K562 (cell line): ENCODE results near the gene PRICKLE2. TPM values are rescaled to one million over a fixed set of nuclear protein-coding genes. Genes with fewer than 3 reads are reported as not detected.
A peak's percentile ranks its signal among the peaks of the same experiment; 100 is the strongest.

Source experiments
- ATAC-seq: fragments of 200-7000 bp; cut with Tn5 transposase; 3 replicates; pipeline ENCODE4 v1.9.1; 2020; ENCODE audit warnings: moderate library complexity
- BruUV-seq: library from RNA; stranded (reverse); fragments of 400-500 nt; replicated peaks from 2 replicates; lab custom pipeline; 2021; lab: Mats Ljungman, UMichigan
- CTCF ChIA-PET: fragments of 300-600 bp; formaldehyde crosslinking; extraction: SDS; loops from one replicate; lab custom pipeline; 2021; ENCODE audit warnings: low intra/inter-chr PET ratio; lab: Yijun Ruan, JAX
- POLR2A ChIA-PET: fragments of 300-600, 350-650 bp; sonication (Branson Sonifier 250); formaldehyde crosslinking; extraction: SDS; loops from one replicate; lab custom pipeline; 2021; ENCODE audit warnings: antibody characterized with exemption, inconsistent platforms; lab: Yijun Ruan, JAX
- DNase-seq, 4 experiments: peaks; one replicate each; pipeline versions ENCODE4 v3.0.0 to v3.0.0-alpha.2; 2011 to 2018; ENCODE audit warnings: low spot score in 3 of 4, mixed read lengths in 3 of 4; ENCODE audit errors: extremely low read depth in 1 of 4
- FAIRE-seq: peaks from 2 replicates; lab custom pipeline; 2011; peaks lifted over from hg19 to GRCh38; lab: Jason Lieb, UNC
- H2AFZ ChIP-seq: 2 replicates; pipeline ENCODE4 v1.6.0; 2011; ENCODE audit warnings: low read depth, low read length, control low read depth, inconsistent platforms
- H3K27ac ChIP-seq: fragments of 200-600 bp; 3 replicates; pipeline ENCODE4 v1.8.0; 2011; ENCODE audit warnings: low read depth, mild to moderate bottlenecking, control low read depth, inconsistent platforms, low read length, moderate library complexity, mixed read lengths; ENCODE audit errors: extremely low read depth
- H3K27me3 ChIP-seq, 2 experiments: fragments of 300-600 bp in 1 of 2; 2 replicates in 1 of 2; 3 replicates in 1 of 2; pipeline versions ENCODE4 v1.6.0 to v1.8.0; 2011; ENCODE audit warnings: inconsistent platforms in 2 of 2, low read length in 2 of 2, mild to moderate bottlenecking in 1 of 2, mixed read lengths in 1 of 2, moderate library complexity in 1 of 2; ENCODE audit not compliant: control insufficient read depth in 2 of 2, insufficient read depth in 2 of 2
- H3K36me3 ChIP-seq: fragments of 300-600 bp; 3 replicates; pipeline ENCODE4 v1.8.0; 2011; ENCODE audit warnings: mild to moderate bottlenecking, low read length, inconsistent platforms; ENCODE audit not compliant: control insufficient read depth, insufficient read depth
- H3K4me1 ChIP-seq, 2 experiments: fragments of 200-600 bp in 1 of 2; replicated peaks in 1 of 2; 2 replicates in 1 of 2; 3 replicates in 1 of 2; pipeline versions ENCODE4 v1.5.1 to v1.8.0; 2011; ENCODE audit warnings: inconsistent platforms in 2 of 2, low read length in 2 of 2, mild to moderate bottlenecking in 1 of 2, mixed read lengths in 1 of 2, moderate library complexity in 1 of 2; ENCODE audit not compliant: control insufficient read depth in 2 of 2, insufficient read depth in 2 of 2
- H3K4me2 ChIP-seq: 2 replicates; pipeline ENCODE4 v1.6.1; 2011; ENCODE audit warnings: low read length, control low read depth, inconsistent platforms, mixed read lengths; ENCODE audit not compliant: insufficient read depth
- H3K4me3 ChIP-seq: fragments of 200-600 bp; sonication (generic), shearing (Covaris generic); 2 replicates; pipeline ENCODE4 v1.5.1; 2016; ENCODE audit warnings: control low read depth, inconsistent platforms
- H3K79me2 ChIP-seq: fragments of 200-600 bp; 3 replicates; pipeline ENCODE4 v1.8.0; 2011; ENCODE audit warnings: low read length, inconsistent platforms; ENCODE audit not compliant: control insufficient read depth, insufficient read depth
- H3K9ac ChIP-seq, 2 experiments: 2 replicates each; pipeline versions ENCODE4 v1.6.0 to v1.6.1; 2011; ENCODE audit warnings: low read depth in 2 of 2, low read length in 2 of 2, control low read depth in 1 of 2, inconsistent platforms in 1 of 2, mild to moderate bottlenecking in 1 of 2, mixed read lengths in 1 of 2; ENCODE audit not compliant: insufficient read depth in 1 of 2
- H3K9me1 ChIP-seq: one replicate; pipeline ENCODE4 v1.6.0; 2011; ENCODE audit warnings: inconsistent platforms, mild to moderate bottlenecking, low read length, moderate library complexity; ENCODE audit not compliant: control insufficient read depth, insufficient read depth
- H3K9me3 ChIP-seq: replicated peaks from 2 replicates; pipeline ENCODE4 v1.5.1; 2011; ENCODE audit warnings: low read depth, low read length, inconsistent platforms; ENCODE audit not compliant: control insufficient read depth, insufficient read depth
- H4K20me1 ChIP-seq: replicated peaks from 2 replicates; pipeline ENCODE4 v1.6.1; 2011; ENCODE audit warnings: low read length, inconsistent platforms, mixed read lengths; ENCODE audit not compliant: control insufficient read depth, insufficient read depth
- ZKSCAN1 ChIP-seq: fragments of 150-350 bp; IDR thresholded peaks from 2 replicates; pipeline ENCODE4 v1.6.1; 2016; ENCODE audit warnings: low read depth, low read length
- WGBS: fragments of 100-300 bp; shearing (Covaris generic); methylation state at CpG from one replicate; pipeline ENCODE4 v1.1.6; 2016; ENCODE audit warnings: low coverage, mixed read lengths; ENCODE audit not compliant: insufficient coverage; ENCODE audit errors: missing lambda C conversion rate; 5-methylcytosine and 5-hydroxymethylcytosine counted together
- in situ Hi-C: fragments of 300-500 bp; cut with MboI; formaldehyde crosslinking; loops from 4 replicates; pipeline ENCODE4 v1.15.0; 2018; ENCODE audit warnings: inconsistent platforms, mixed read lengths
- intact Hi-C: fragments of 100-400 bp; cut with micrococcal nuclease; formaldehyde crosslinking; loops from 2 replicates; pipeline ENCODE4 v1.14.2; 2022
- polyA plus RNA-seq, 8 experiments: library from polyadenylated mRNA; depleted of rRNA in 4 of 8; stranded (reverse) in 5 of 8; unstranded in 3 of 8; fragments of >200 nt; fragmentation: Nextera tagmentation in 2 of 8; fragmentation: Illumina TruSeq in 1 of 8; extraction: Ambion mirVana in 2 of 8; extraction: Trizol in 1 of 8; gene quantifications; 2 replicates each; pipeline versions ENCODE4 v1.2.1 to v1.2.3, GENCODE V29; 2011 to 2014; ENCODE audit warnings: inconsistent platforms in 1 of 8, missing spikeins in 1 of 8
- total RNA-seq, 7 experiments: library from RNA; depleted of rRNA in 6 of 7; stranded (reverse); fragments of >200 nt in 6 of 7; fragmentation: Illumina TruSeq in 2 of 7; extraction: Trizol in 2 of 7; gene quantifications; 2 replicates each; pipeline versions ENCODE4 v1.2.1 to v1.2.3, GENCODE V29; 2011 to 2021; ENCODE audit warnings: low replicate concordance in 1 of 7
- TF ChIP-seq, protein P1 (sequence below), 3 experiments: fragments of 200-800 bp in 1 of 3; fragments of 250-450 bp in 1 of 3; fragments of 450-650 bp in 1 of 3; sonication (Bioruptor Pico) in 1 of 3; sonication (Bioruptor generic) in 1 of 3; formaldehyde crosslinking in 1 of 3; IDR thresholded peaks; 2 replicates each; pipeline versions ENCODE4 v1.6.1 to v1.8.0; 2016 to 2022; ENCODE audit warnings: mild to moderate bottlenecking in 2 of 3, missing genetic modification characterization in 2 of 3, missing compliant biosample characterization in 1 of 3, moderate library complexity in 1 of 3

PRICKLE2 gene
- total and polyA plus RNA-seq, 9 of the 15 experiments (the other 6 are each of a cell fraction or from before 2014, with no cell fraction given) = 0.07 to 0.09 TPM; not detected in 7

DNA sequence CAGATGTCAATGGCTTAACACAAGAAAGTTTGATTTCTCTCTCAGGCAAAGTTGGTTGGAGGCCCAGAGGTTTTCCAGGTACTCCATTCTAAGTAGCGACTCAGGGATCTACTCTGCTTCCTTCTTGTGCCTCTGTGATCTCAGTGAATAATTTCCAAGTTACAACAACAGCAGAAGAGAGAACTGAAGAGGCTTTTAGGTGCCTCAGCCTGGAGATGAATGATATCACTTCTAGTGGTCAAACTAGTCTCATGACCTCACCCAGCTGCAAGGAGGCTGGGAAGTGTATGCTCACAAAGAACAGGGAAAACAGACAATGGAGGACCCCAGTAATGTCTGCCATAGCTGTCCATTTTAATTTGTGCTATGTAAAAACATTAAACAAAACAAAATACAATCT is 4.6 kb upstream of the PRICKLE2 start:
- no peak for FAIRE-seq
- no peak overlapping the region for H3K4me3 ChIP-seq
- no peaks in the 10 kb centered on the region for H4K20me1 ChIP-seq
- no peak overlapping the region for H3K27ac ChIP-seq
- no peak overlapping the region for H3K4me2 ChIP-seq
- 0% methylated on average over 1 of the region's 1 CpG for WGBS
- H3K27me3 ChIP-seq = no peaks in the 10 kb centered on the region
- H3K9me3 ChIP-seq = no peaks in the 10 kb centered on the region
- in situ Hi-C loops = no loop called here
- H3K9me1 ChIP-seq = no peaks in the 10 kb centered on the region
- CTCF ChIA-PET = no interaction called here
- TF ChIP-seq ZKSCAN1 = no peak
- TF ChIP-seq, protein P1, sequence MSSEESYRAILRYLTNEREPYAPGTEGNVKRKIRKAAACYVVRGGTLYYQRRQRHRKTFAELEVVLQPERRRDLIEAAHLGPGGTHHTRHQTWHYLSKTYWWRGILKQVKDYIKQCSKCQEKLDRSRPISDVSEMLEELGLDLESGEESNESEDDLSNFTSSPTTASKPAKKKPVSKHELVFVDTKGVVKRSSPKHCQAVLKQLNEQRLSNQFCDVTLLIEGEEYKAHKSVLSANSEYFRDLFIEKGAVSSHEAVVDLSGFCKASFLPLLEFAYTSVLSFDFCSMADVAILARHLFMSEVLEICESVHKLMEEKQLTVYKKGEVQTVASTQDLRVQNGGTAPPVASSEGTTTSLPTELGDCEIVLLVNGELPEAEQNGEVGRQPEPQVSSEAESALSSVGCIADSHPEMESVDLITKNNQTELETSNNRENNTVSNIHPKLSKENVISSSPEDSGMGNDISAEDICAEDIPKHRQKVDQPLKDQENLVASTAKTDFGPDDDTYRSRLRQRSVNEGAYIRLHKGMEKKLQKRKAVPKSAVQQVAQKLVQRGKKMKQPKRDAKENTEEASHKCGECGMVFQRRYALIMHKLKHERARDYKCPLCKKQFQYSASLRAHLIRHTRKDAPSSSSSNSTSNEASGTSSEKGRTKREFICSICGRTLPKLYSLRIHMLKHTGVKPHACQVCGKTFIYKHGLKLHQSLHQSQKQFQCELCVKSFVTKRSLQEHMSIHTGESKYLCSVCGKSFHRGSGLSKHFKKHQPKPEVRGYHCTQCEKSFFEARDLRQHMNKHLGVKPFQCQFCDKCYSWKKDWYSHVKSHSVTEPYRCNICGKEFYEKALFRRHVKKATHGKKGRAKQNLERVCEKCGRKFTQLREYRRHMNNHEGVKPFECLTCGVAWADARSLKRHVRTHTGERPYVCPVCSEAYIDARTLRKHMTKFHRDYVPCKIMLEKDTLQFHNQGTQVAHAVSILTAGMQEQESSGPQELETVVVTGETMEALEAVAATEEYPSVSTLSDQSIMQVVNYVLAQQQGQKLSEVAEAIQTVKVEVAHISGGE (CRISPR knock-in tag; IDR thresholded peaks at IDR 0.05) = peak in 1 of 3 experiments; percentile 50; a peak in 1 of 6 replicates
- TF ChIP-seq, all 486 proteins: peak for 1
- intact Hi-C loops = no loop called here
- Histone ChIP-seq H3K4me1 (no peaks in the 10 kb centered on the region), H3K9ac (no peak overlapping the region), H3K36me3 (no peaks in the 10 kb centered on the region), H2AFZ (no peak overlapping the region), H3K79me2 (no peaks in the 10 kb centered on the region)
- no TSS peak for BruUV-seq
- POLR2A ChIA-PET = no interaction called here
- no peak for ATAC-seq
- no peak for DNase-seq
